Hepatocyte (in vitro differentiated cells): ENCODE data around the gene KRTAP23-1.

Experiments used
- EZH2 ChIP-seq: fragments of 200-600 bp; sonication (generic); IDR thresholded peaks from 2 replicates; pipeline ENCODE4 v1.6.1; 2016; ENCODE audit warnings: antibody characterized with exemption, mild to moderate bottlenecking, borderline replicate concordance
- TF ChIP-seq, protein P1 (sequence below): fragments of 200-600 bp; sonication (generic); IDR thresholded peaks from 2 replicates; pipeline ENCODE4 v1.5.1; 2016; ENCODE audit warnings: antibody characterized with exemption, mild to moderate bottlenecking; ENCODE audit not compliant: poor library complexity

GRCh38 chr21:30391492-30392025, 43.2 kb upstream of the KRTAP23-1 start:
- TF ChIP-seq, protein P1, sequence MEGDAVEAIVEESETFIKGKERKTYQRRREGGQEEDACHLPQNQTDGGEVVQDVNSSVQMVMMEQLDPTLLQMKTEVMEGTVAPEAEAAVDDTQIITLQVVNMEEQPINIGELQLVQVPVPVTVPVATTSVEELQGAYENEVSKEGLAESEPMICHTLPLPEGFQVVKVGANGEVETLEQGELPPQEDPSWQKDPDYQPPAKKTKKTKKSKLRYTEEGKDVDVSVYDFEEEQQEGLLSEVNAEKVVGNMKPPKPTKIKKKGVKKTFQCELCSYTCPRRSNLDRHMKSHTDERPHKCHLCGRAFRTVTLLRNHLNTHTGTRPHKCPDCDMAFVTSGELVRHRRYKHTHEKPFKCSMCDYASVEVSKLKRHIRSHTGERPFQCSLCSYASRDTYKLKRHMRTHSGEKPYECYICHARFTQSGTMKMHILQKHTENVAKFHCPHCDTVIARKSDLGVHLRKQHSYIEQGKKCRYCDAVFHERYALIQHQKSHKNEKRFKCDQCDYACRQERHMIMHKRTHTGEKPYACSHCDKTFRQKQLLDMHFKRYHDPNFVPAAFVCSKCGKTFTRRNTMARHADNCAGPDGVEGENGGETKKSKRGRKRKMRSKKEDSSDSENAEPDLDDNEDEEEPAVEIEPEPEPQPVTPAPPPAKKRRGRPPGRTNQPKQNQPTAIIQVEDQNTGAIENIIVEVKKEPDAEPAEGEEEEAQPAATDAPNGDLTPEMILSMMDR = no peak
- TF ChIP-seq EZH2 = no peak
